PC-3 (cell line): ENCODE data around the gene HID1. TPM values are rescaled to one million over a fixed set of nuclear protein-coding genes. Genes with fewer than 3 reads are reported as not detected.

ENCODE experiments used
- ATAC-seq: fragments of 200-7000 bp; cut with Tn5 transposase; 2 replicates; pipeline ENCODE4 v1.9.1; 2020; ENCODE audit warnings: mild to moderate bottlenecking, moderate library complexity
- BruUV-seq: library from RNA; stranded (reverse); fragments of 400-500 nt; replicated peaks from 2 replicates; lab custom pipeline; 2021; lab: Mats Ljungman, UMichigan
- CTCF ChIA-PET: fragments of 300-600 bp; sonication (Branson Sonifier 250); formaldehyde crosslinking; loops from one replicate; lab custom pipeline; 2022; ENCODE audit warnings: antibody characterized with exemption; lab: Charles Lee
- POLR2A ChIA-PET: fragments of 300-600 bp; sonication (Branson Sonifier 250); formaldehyde crosslinking; loops from one replicate; lab custom pipeline; 2022; ENCODE audit warnings: antibody characterized with exemption; ENCODE audit not compliant: unreplicated experiment; lab: Charles Lee
- DNase-seq: peaks from one replicate; pipeline ENCODE4 v3.0.0-alpha.2; 2015
- H2AFZ ChIP-seq: fragments of 300-600 bp; sonication (generic); 2 replicates; pipeline ENCODE4 v1.6.0; 2016; ENCODE audit warnings: antibody characterized with exemption, low read length
- H3F3A ChIP-seq: fragments of 300-600 bp; sonication (generic); one replicate; pipeline ENCODE4 v1.6.0; 2017; ENCODE audit warnings: antibody characterized with exemption, low read length, control low read depth, mild to moderate bottlenecking; ENCODE audit not compliant: unreplicated experiment
- H3K27ac ChIP-seq: fragments of 300-600 bp; sonication (generic); 2 replicates; pipeline ENCODE4 v1.5.1; 2016; ENCODE audit warnings: mild to moderate bottlenecking, low read length
- H3K27me3 ChIP-seq: fragments of 300-600 bp; sonication (generic); 2 replicates; pipeline ENCODE4 v1.6.1; 2016; ENCODE audit warnings: low read length, mixed read lengths
- H3K36me3 ChIP-seq: fragments of 300-600 bp; sonication (generic); 2 replicates; pipeline ENCODE4 v1.6.1; 2016; ENCODE audit warnings: low read depth, mixed run types, low read length, mixed read lengths
- H3K4me1 ChIP-seq: fragments of 300-600 bp; sonication (generic); 2 replicates; pipeline ENCODE4 v1.5.1; 2016; ENCODE audit warnings: low read length; ENCODE audit not compliant: insufficient read depth
- H3K4me2 ChIP-seq: fragments of 300-600 bp; sonication (generic); 2 replicates; pipeline ENCODE4 v1.6.0; 2016; ENCODE audit warnings: low read length
- H3K4me3 ChIP-seq: fragments of 300-600 bp; sonication (generic); 2 replicates; pipeline ENCODE4 v1.5.1; 2016; ENCODE audit warnings: mild to moderate bottlenecking, low read length, mixed read lengths
- H3K79me2 ChIP-seq: fragments of 300-600 bp; sonication (generic); 2 replicates; pipeline ENCODE4 v1.6.1; 2017; ENCODE audit warnings: low read length, mixed read lengths
- H3K9ac ChIP-seq: fragments of 300-600 bp; sonication (generic); 2 replicates; pipeline ENCODE4 v1.6.0; 2016; ENCODE audit warnings: mild to moderate bottlenecking, low read length
- H3K9me2 ChIP-seq: fragments of 300-600 bp; sonication (generic); replicated peaks from 2 replicates; pipeline ENCODE4 v1.6.1; 2016; ENCODE audit warnings: mixed run types, low read length, mixed read lengths
- H3K9me3 ChIP-seq: fragments of 300-600 bp; sonication (generic); 2 replicates; pipeline ENCODE4 v1.6.1; 2016; ENCODE audit warnings: low read length, mixed read lengths
- H4K20me1 ChIP-seq: fragments of 300-600 bp; sonication (generic); 2 replicates; pipeline ENCODE4 v1.6.1; 2016; ENCODE audit warnings: low read length, mixed read lengths
- EZH2 ChIP-seq: fragments of 300-600 bp; sonication (generic); IDR thresholded peaks from one replicate; pipeline ENCODE4 v1.6.1; 2017; ENCODE audit warnings: antibody characterized with exemption, mild to moderate bottlenecking, low read length; ENCODE audit not compliant: unreplicated experiment
- EZH2phosphoT487 ChIP-seq: fragments of 300-600 bp; sonication (generic); IDR thresholded peaks from 2 replicates; pipeline ENCODE4 v1.6.1; 2018; ENCODE audit warnings: mild to moderate bottlenecking, antibody characterized with exemption, low read length, borderline replicate concordance
- intact Hi-C: fragments of 100-400 bp; cut with micrococcal nuclease; formaldehyde crosslinking; loops from 2 replicates; pipeline ENCODE4 v1.9.0; 2023
- total RNA-seq: library from RNA; depleted of rRNA; stranded (reverse); fragments of >200 nt; gene quantifications from 2 replicates; pipeline ENCODE4 v1.2.3, GENCODE V29; 2014
- TF ChIP-seq, protein P1 (sequence below): fragments of 300-600 bp; sonication (generic); conservative IDR thresholded peaks from 2 replicates; pipeline ENCODE4 v1.5.1; 2017; ENCODE audit warnings: antibody characterized with exemption, low read depth, mild to moderate bottlenecking, low read length

The HID1 gene
- total RNA-seq, 1 experiment from 2014 or later: 40.6 TPM

DNA sequence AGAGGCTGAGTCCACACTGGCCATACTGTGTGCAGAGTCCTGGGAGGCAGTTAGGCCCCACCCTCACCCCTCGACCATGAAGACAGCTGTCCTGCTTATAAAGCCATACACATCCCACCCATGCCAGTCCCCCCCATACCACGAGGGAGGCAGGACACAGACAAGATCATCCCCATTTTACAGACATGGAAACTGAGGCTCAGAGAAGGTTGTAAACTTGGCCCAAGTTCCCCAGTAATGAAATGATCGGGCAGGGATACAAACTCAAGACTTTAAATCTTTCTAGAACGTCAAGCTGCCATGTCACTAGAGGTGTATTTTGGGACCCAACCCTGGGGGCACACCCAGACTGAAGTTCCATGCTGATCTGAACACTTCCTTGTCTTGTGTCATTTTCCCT, 16.5 kb downstream of the HID1 start:
- POLR2A ChIA-PET: no interaction called here
- H3K9me3 ChIP-seq: no peaks in the 10 kb centered on the region
- no peaks in the 10 kb centered on the region for H3F3A ChIP-seq
- no peak overlapping the region for H3K4me3 ChIP-seq
- H3K79me2 ChIP-seq: no peaks in the 10 kb centered on the region
- no peak overlapping the region for H3K4me2 ChIP-seq
- H3K4me1 ChIP-seq: no peaks in the 10 kb centered on the region
- no TSS peak for BruUV-seq
- H3K9me2 ChIP-seq: no peaks in the 10 kb centered on the region
- ATAC-seq: no peak
- CTCF ChIA-PET: no interaction called here
- no peak overlapping the region for H3K9ac ChIP-seq
- TF ChIP-seq EZH2 (no peak), EZH2phosphoT487 (no peak)
- TF ChIP-seq, protein P1, sequence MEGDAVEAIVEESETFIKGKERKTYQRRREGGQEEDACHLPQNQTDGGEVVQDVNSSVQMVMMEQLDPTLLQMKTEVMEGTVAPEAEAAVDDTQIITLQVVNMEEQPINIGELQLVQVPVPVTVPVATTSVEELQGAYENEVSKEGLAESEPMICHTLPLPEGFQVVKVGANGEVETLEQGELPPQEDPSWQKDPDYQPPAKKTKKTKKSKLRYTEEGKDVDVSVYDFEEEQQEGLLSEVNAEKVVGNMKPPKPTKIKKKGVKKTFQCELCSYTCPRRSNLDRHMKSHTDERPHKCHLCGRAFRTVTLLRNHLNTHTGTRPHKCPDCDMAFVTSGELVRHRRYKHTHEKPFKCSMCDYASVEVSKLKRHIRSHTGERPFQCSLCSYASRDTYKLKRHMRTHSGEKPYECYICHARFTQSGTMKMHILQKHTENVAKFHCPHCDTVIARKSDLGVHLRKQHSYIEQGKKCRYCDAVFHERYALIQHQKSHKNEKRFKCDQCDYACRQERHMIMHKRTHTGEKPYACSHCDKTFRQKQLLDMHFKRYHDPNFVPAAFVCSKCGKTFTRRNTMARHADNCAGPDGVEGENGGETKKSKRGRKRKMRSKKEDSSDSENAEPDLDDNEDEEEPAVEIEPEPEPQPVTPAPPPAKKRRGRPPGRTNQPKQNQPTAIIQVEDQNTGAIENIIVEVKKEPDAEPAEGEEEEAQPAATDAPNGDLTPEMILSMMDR: no peak
- H2AFZ ChIP-seq: no peak overlapping the region
- H3K27ac ChIP-seq: no peak overlapping the region
- H4K20me1 ChIP-seq: no peaks in the 10 kb centered on the region
- H3K36me3 ChIP-seq: no peaks in the 10 kb centered on the region
- DNase-seq: no peak
- intact Hi-C loops: no loop called here
- H3K27me3 ChIP-seq: no peaks in the 10 kb centered on the region

DNA sequence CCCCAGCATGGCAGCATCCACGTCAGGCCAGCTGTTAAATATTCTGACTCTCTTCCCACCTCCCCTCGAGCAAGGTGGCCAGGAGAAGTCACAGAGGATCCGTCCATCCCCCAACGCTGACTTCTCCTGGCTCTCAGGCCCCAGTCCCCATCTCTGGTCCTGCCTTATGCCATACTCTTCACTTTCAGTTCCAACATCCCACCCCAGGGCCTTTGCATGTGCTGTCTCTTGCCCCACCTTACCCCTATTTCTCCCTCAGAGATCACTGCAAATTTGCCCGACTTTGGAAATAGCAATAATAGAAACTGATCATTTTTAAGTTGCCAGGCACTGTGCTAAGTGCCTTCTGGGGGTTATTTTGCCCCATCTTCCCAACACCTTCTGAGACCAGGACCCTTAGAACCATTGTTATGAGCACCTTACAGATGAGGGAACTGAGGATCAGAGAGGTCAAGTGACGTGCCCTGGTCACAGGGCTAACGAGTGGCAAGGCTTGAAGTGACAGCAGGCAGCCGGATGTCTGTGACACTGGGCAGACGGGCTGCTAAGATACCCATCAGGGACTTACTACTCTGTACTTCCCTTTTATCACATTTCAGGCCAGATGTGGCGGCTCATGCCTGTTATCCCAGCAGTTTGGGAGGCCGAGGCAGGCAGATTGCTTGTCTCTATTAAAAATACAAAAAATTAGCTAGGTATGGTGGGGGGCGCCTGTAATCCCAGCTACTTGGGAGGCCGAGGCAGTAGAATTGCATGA, 17.7 kb downstream of the HID1 start:
- Histone ChIP-seq H3K27me3 (no peaks in the 10 kb centered on the region), H3K9me2 (no peaks in the 10 kb centered on the region), H3K9me3 (no peaks in the 10 kb centered on the region), H3K36me3 (no peaks in the 10 kb centered on the region), H3K79me2 (no peaks in the 10 kb centered on the region), H2AFZ (no peak overlapping the region), H3K9ac (no peak overlapping the region), H3K4me2 (no peak overlapping the region), H3K4me3 (no peak overlapping the region), H3F3A (no peaks in the 10 kb centered on the region), H3K27ac (no peak overlapping the region), H4K20me1 (no peaks in the 10 kb centered on the region), H3K4me1 (peaks cover 5% of the 10 kb centered on the region; the same call in 1 of the 2 replicates)
- no peak for TF ChIP-seq EZH2
- TF ChIP-seq, protein P1: no peak
- no peak for TF ChIP-seq EZH2phosphoT487
- ATAC-seq (no peak), DNase-seq (no peak)
- POLR2A ChIA-PET: no interaction called here
- no TSS peak for BruUV-seq
- intact Hi-C loops: no loop called here
- CTCF ChIA-PET: no interaction called here

DNA sequence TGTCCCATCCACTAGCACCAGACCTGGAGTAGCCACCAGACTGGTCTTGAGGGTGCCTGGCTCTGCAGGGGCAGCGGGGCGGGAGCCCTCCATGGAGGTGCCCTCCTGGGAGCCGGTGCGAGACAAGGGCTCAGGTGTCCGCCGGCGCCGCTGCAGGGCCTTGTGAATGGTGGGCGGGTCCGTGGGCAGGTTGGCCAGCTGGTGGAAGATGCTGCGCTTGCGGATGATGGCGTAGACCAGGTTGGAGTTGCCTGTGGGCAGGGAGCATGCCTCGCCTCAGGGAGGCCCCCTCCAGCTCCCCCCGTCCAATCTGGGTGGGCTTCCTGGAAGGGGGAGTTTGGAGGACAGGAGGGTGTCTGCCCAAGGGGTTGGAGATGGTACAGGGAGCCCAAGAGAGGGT, 18.4 kb downstream of the HID1 start:
- no peaks in the 10 kb centered on the region for H3K9me2 ChIP-seq
- DNase-seq (no peak), ATAC-seq (no peak)
- no peak overlapping the region for H3K9ac ChIP-seq
- no peaks in the 10 kb centered on the region for H3K27me3 ChIP-seq
- no peaks in the 10 kb centered on the region for H3K36me3 ChIP-seq
- no peak overlapping the region for H3K4me2 ChIP-seq
- ChIA-PET POLR2A (no interaction called here), CTCF (no interaction called here)
- no TSS peak for BruUV-seq
- H3K27ac ChIP-seq: no peak overlapping the region
- no peak overlapping the region for H2AFZ ChIP-seq
- H3K9me3 ChIP-seq: no peaks in the 10 kb centered on the region
- peaks cover 5% of the 10 kb centered on the region; the same call in 1 of the 2 replicates for H3K4me1 ChIP-seq
- H3K4me3 ChIP-seq: no peak overlapping the region
- no peaks in the 10 kb centered on the region for H3K79me2 ChIP-seq
- intact Hi-C loops: no loop called here
- no peak for TF ChIP-seq EZH2
- no peak for TF ChIP-seq EZH2phosphoT487
- TF ChIP-seq, protein P1: no peak
- no peaks in the 10 kb centered on the region for H4K20me1 ChIP-seq
- no peaks in the 10 kb centered on the region for H3F3A ChIP-seq
